HG03575 (cell line): Measurements from ENCODE around the gene FHOD1.

Source experiments
- ATAC-seq: cut with Tn5 transposase; IDR thresholded peaks from one replicate; pipeline ENCODE4 v1.9.1; 2021; ENCODE audit not compliant: unreplicated experiment, insufficient number of reproducible peaks, low FRiP score; ENCODE audit errors: extremely low read depth

Gene FHOD1

GRCh38 chr16:67238278-67238575, 9.1 kb downstream of the FHOD1 start:
- no peak for ATAC-seq

GRCh38 chr16:67237396-67238277, 9.6 kb downstream of the FHOD1 start:
- no peak for ATAC-seq

- ATAC-seq: no peak
These were observed 10.5 kb downstream of the FHOD1 start for GRCh38 chr16:67236563-67237395.

- no peak for ATAC-seq
These were observed 11.3 kb downstream of the FHOD1 start for GRCh38 chr16:67235816-67236562.

GRCh38 chr16:67234180-67234597, 13.1 kb downstream of the FHOD1 start:
- no peak for ATAC-seq

- ATAC-seq: no peak
These were observed 13.7 kb downstream of the FHOD1 start for GRCh38 chr16:67233596-67233995.

- ATAC-seq: no peak
These were observed 16.2 kb downstream of the FHOD1 start for GRCh38 chr16:67230809-67231660.

- no peak for ATAC-seq
These were observed 17.1 kb downstream of the FHOD1 start for GRCh38 chr16:67229906-67230808.

- ATAC-seq: no peak
These were observed 18.4 kb downstream of the FHOD1 start for GRCh38 chr16:67228905-67229304.

- no peak for ATAC-seq
These were observed 19.1 kb downstream of the FHOD1 start for GRCh38 chr16:67228034-67228785.

GRCh38 chr16:67227567-67227921, 19.7 kb downstream of the FHOD1 start:
- ATAC-seq: no peak

GRCh38 chr16:67226804-67227566, 20.3 kb downstream of the FHOD1 start, which contains the start of gene TMEM208:
Gene TMEM208 (plus strand): TSS chr16:67227130. CDS start chr16:67227219, 89 bp downstream.
- ATAC-seq: no peak

- no peak for ATAC-seq
These were observed 20.9 kb downstream of the FHOD1 start for GRCh38 chr16:67226295-67226803.

GRCh38 chr16:67223992-67224391, 23.3 kb downstream of the FHOD1 start:
- no peak for ATAC-seq

- ATAC-seq: no peak
These were observed 30.4 kb downstream of the FHOD1 start for GRCh38 chr16:67216612-67217490.
